Measurements from ENCODE around the gene SORL1-AS1.

The SORL1-AS1 gene

GRCh38 chr11:121425828-121426227 lies 26.9 kb downstream of the SORL1-AS1 start (continued):
- TF ChIP-seq ARID4B (CRISPR knock-in tag; IDR thresholded peaks at IDR 0.05; ENCODE audit: borderline replicate concordance): no peak
- no peak for TF ChIP-seq ESRRA (CRISPR knock-in tag; IDR thresholded peaks at IDR 0.05; ENCODE audit: borderline replicate concordance)
- TF ChIP-seq PREB (CRISPR knock-in tag; IDR thresholded peaks at IDR 0.05; ENCODE audit: borderline replicate concordance): no peak
- no peak for TF ChIP-seq SP1 (CRISPR knock-in tag; conservative IDR thresholded peaks at IDR 0.05)
- TF ChIP-seq ZBTB21 (CRISPR knock-in tag; IDR thresholded peaks at IDR 0.05; ENCODE audit: borderline replicate concordance): no peak
- TF ChIP-seq E2F4 (CRISPR knock-in tag; IDR thresholded peaks at IDR 0.05; ENCODE audit: borderline replicate concordance, low read depth): no peak
- no peak for TF ChIP-seq KAT7 (CRISPR knock-in tag; IDR thresholded peaks at IDR 0.05; ENCODE audit: borderline replicate concordance)
- no peak for TF ChIP-seq JUN (CRISPR knock-in tag; IDR thresholded peaks at IDR 0.05)
- TF ChIP-seq CBFB (CRISPR knock-in tag; IDR thresholded peaks at IDR 0.05; ENCODE audit: low read depth): no peak

- Mint-ChIP-seq H3K27me3 (ENCODE audit: low read depth) (peaks cover 16% of the 10 kb centered on the region), H3K4me1 (peaks cover 27% of the 10 kb centered on the region), H3K4me3 (no peak overlapping the region), H3K9me3 (peaks cover 20% of the 10 kb centered on the region), H3K36me3 (0 out of 2 replicates have a peak, but pooled peaks cover 5% of the 10 kb centered on the region), H3K27ac (no peak overlapping the region)
- ATAC-seq: no peak
- POLR2A ChIA-PET: no interaction called here
- no peak for DNase-seq (ENCODE audit: low spot score)
- CTCF ChIA-PET: no interaction called here
- TF ChIP-seq ZNF512 (CRISPR knock-in tag; IDR thresholded peaks at IDR 0.05; ENCODE audit: borderline replicate concordance): no peak
- TF ChIP-seq TEAD1 (CRISPR knock-in tag; IDR thresholded peaks at IDR 0.05): no peak
- no peak for TF ChIP-seq ZBTB21 (CRISPR knock-in tag; IDR thresholded peaks at IDR 0.05; ENCODE audit: borderline replicate concordance)
- TF ChIP-seq AFF4 (CRISPR knock-in tag; IDR thresholded peaks at IDR 0.05; ENCODE audit: borderline replicate concordance): no peak
- TF ChIP-seq USF1 (CRISPR knock-in tag; IDR thresholded peaks at IDR 0.05): no peak
- no peak for TF ChIP-seq ATF3 (CRISPR knock-in tag; conservative IDR thresholded peaks at IDR 0.05)
- no peak for TF ChIP-seq FOXP1 (CRISPR knock-in tag; IDR thresholded peaks at IDR 0.05; ENCODE audit: borderline replicate concordance)
- TF ChIP-seq NFYB (CRISPR knock-in tag; conservative IDR thresholded peaks at IDR 0.05; ENCODE audit: low read depth): no peak
- TF ChIP-seq GABPB1 (CRISPR knock-in tag; IDR thresholded peaks at IDR 0.05): no peak
- TF ChIP-seq HMGA2 (CRISPR knock-in tag; IDR thresholded peaks at IDR 0.05): no peak
- no peak for TF ChIP-seq CDX4 (CRISPR knock-in tag; IDR thresholded peaks at IDR 0.05; ENCODE audit: borderline replicate concordance)
- TF ChIP-seq HMGXB4 (CRISPR knock-in tag; IDR thresholded peaks at IDR 0.05): no peak
These were observed 30.1 kb downstream of the SORL1-AS1 start for GRCh38 chr11:121422675-121423074.

Data from WTC11 (cell line).